AG04450 (cell line): ENCODE measurements around the gene DCAF17. TPM values are rescaled to one million over a fixed set of nuclear protein-coding genes. Genes with fewer than 3 reads are reported as not detected.

Experiments
- CTCF ChIA-PET: fragments of 300-600, 350-600 bp; formaldehyde crosslinking; extraction: SDS; loops from one replicate; lab custom pipeline; 2022; ENCODE audit warnings: antibody characterized with exemption, inconsistent platforms; lab: Charles Lee
- POLR2A ChIA-PET: fragments of 350-600 bp; formaldehyde crosslinking; extraction: SDS; loops from one replicate; lab custom pipeline; 2021; ENCODE audit warnings: antibody characterized with exemption, inconsistent platforms; lab: Yijun Ruan, JAX
- DNase-seq: peaks from one replicate; pipeline ENCODE4 v3.0.0-alpha.2; 2011; ENCODE audit warnings: low read depth, low spot score
- H3K27ac ChIP-seq: one replicate; pipeline ENCODE4 v1.5.1; 2012; ENCODE audit warnings: low read depth, low read length, control low read depth
- H3K27me3 ChIP-seq: one replicate; pipeline ENCODE4 v1.6.0; 2012; ENCODE audit warnings: low read length; ENCODE audit not compliant: control insufficient read depth, insufficient read depth
- H3K4me3 ChIP-seq: 2 replicates; pipeline ENCODE4 v1.5.1; 2011; ENCODE audit warnings: mild to moderate bottlenecking, low read depth, low read length, control low read depth
- H3K9me3 ChIP-seq: 2 replicates; pipeline ENCODE4 v1.5.1; 2012; ENCODE audit warnings: low read length; ENCODE audit not compliant: control insufficient read depth, insufficient read depth
- CTCF ChIP-seq: IDR thresholded peaks from 2 replicates; pipeline ENCODE4 v1.5.1; 2011; ENCODE audit warnings: low read depth, low read length, control low read depth, inconsistent platforms
- polyA plus RNA-seq: library from polyadenylated mRNA; depleted of rRNA; stranded (reverse); fragments of >200 nt; gene quantifications from 2 replicates; pipeline ENCODE4 v1.2.3, GENCODE V29; 2011

DCAF17 gene
- polyA plus RNA-seq, 1 experiment, result 18.3 TPM

GRCh38 chr2:171430516-171431410 lies 3.3 kb upstream of the DCAF17 start:
- no peak for TF ChIP-seq CTCF
- Histone ChIP-seq H3K9me3 (peaks cover 16% of the 10 kb centered on the region), H3K27ac (no peak overlapping the region), H3K4me3 (no peak overlapping the region), H3K27me3 (no peaks in the 10 kb centered on the region)
- no peak for DNase-seq
- ChIA-PET POLR2A (no interaction called here), CTCF (interaction anchor here (1.1 to 2.9 kb wide), 2 partner anchors 14 to 20 kb away, joined by 3 to 17 read pairs; no protein-coding TSS in a partner anchor)

GRCh38 chr2:171431677-171432167 lies 2.3 kb upstream of the DCAF17 start:
- H3K9me3 ChIP-seq, result peaks cover 16% of the 10 kb centered on the region
- CTCF ChIA-PET, result interaction anchor here (1.1 to 2.9 kb wide), 3 partner anchors 15 to 345 kb away, joined by 3 to 17 read pairs (median 3); no protein-coding TSS in a partner anchor
- POLR2A ChIA-PET, result no interaction called here
- no peak for TF ChIP-seq CTCF
- no peak overlapping the region for H3K27ac ChIP-seq
- no peak overlapping the region for H3K4me3 ChIP-seq
- no peaks in the 10 kb centered on the region for H3K27me3 ChIP-seq
- DNase-seq, result no peak

- H3K27ac ChIP-seq, result no peak overlapping the region
- ChIA-PET CTCF (interaction anchor here (1.1 to 2.9 kb wide), 6 partner anchors 16 to 459 kb away, joined by 3 to 17 read pairs (median 4); no protein-coding TSS in a partner anchor), POLR2A (no interaction called here)
- H3K27me3 ChIP-seq, result no peaks in the 10 kb centered on the region
- peaks cover 19% of the 10 kb centered on the region for H3K9me3 ChIP-seq
- TF ChIP-seq CTCF, result no peak
- H3K4me3 ChIP-seq, result no peak overlapping the region; the same call in 1 of the 2 replicates
- DNase-seq, result no peak
Measured at GRCh38 chr2:171432206-171432968, 1.6 kb upstream of the DCAF17 start.

GRCh38 chr2:171432969-171433762 lies 860 bp upstream of the DCAF17 start:
- peak overlapping the region; percentile 68 for H3K27ac ChIP-seq
- DNase-seq, result no peak
- CTCF ChIA-PET, result interaction anchor here (0.6 to 1.9 kb wide), 6 partner anchors 12 to 460 kb away, joined by 3 to 6 read pairs (median 4); no protein-coding TSS in a partner anchor
- H3K4me3 ChIP-seq, result peak overlapping the region; percentile 91
- POLR2A ChIA-PET, result interaction anchor here (0.7 to 1.1 kb wide), 4 partner anchors 17 to 460 kb away, joined by 3 to 5 read pairs (median 4); no protein-coding TSS in a partner anchor
- H3K9me3 ChIP-seq, result peaks cover 19% of the 10 kb centered on the region
- no peak for TF ChIP-seq CTCF
- no peaks in the 10 kb centered on the region for H3K27me3 ChIP-seq
